Measurements from ENCODE around the gene MEN1.

- TF ChIP-seq SNAI2 (CRISPR knock-in tag; IDR thresholded peaks at IDR 0.05) (no peak), GLIS3 (CRISPR knock-in tag; IDR thresholded peaks at IDR 0.05) (no peak), PPARA (CRISPR knock-in tag; IDR thresholded peaks at IDR 0.05; ENCODE audit: borderline replicate concordance) (no peak), TSHZ2 (CRISPR knock-in tag; IDR thresholded peaks at IDR 0.05) (no peak), ARNTL (CRISPR knock-in tag; IDR thresholded peaks at IDR 0.05; ENCODE audit: borderline replicate concordance, low read depth) (no peak)
Measured at GRCh38 chr11:64804346-64805210, 5.8 kb downstream of the MEN1 start.
